RCC 7860 (cell line): ENCODE measurements around the gene MRFAP1L1.
"Not testable (repeated sequence)": the region's sequence is repeated elsewhere in the genome, so short reads cannot be mapped to it uniquely, and the experiment has no call there.

ENCODE experiments used
- DNase-seq: peaks from one replicate; pipeline ENCODE4 v3.0.0-alpha.2; 2015; ENCODE audit warnings: low spot score
- FAIRE-seq: peaks from 2 replicates; lab custom pipeline; 2012; peaks lifted over from hg19 to GRCh38; lab: Jason Lieb, UNC

MRFAP1L1 gene

DNA sequence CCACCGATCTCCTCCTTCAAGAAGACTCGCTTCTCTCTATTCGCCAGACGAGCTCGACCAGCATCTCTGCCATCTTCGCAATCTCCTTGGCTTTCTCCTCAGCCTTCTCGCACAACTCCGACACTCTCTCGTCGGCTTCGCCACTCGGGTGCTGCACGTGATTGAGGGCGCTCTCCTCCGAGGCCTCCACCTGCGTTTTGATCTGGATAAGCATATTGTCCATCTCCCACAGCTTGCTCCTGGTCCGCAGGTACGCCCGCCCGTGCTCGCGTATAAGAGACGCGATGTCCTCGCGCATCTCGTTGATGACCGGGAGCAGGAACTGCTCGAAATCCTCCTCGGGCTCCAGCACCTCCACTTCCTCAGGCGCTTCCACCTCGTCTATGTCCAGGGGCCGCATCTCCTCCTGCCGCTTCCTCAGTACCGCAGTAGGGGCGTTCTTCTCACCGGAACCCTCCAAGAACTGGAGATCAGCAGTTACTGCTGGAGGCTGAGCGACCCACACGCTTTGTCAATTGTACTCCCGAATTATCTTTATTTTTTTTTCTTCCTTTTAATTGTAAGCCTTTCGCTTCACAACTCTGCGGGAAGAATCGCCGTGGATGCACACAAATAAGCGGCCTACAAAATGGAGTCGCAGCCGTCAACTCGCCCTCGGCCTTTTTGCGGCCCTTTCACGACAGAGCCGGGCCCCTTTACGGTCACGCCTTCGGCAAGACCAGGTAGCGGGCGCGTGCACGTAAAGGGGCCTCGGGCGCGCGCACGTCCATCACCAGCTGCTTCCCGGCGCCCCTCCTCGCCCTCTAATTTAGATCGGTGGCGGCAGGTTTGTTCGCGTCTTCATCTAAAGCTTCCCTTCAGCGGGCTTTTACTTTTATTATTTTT, at the start of gene MRFAP1L1:
Gene MRFAP1L1 (minus strand): TSS at position 636 of the 885 bp plus-strand sequence. CDS start 236 bp downstream, at position 400.
- peak; percentile 60 for FAIRE-seq

GRCh38 chr4:6758728-6759127, 49.1 kb upstream of the MRFAP1L1 start:
- FAIRE-seq (no peak), DNase-seq (no peak)

More for the DNA sequence above, at the start of gene MRFAP1L1:
- DNase-seq: peak; percentile 86

GRCh38 chr4:6756345-6756744, 46.7 kb upstream of the MRFAP1L1 start:
- not testable (repeated sequence) for DNase-seq, FAIRE-seq

DNA sequence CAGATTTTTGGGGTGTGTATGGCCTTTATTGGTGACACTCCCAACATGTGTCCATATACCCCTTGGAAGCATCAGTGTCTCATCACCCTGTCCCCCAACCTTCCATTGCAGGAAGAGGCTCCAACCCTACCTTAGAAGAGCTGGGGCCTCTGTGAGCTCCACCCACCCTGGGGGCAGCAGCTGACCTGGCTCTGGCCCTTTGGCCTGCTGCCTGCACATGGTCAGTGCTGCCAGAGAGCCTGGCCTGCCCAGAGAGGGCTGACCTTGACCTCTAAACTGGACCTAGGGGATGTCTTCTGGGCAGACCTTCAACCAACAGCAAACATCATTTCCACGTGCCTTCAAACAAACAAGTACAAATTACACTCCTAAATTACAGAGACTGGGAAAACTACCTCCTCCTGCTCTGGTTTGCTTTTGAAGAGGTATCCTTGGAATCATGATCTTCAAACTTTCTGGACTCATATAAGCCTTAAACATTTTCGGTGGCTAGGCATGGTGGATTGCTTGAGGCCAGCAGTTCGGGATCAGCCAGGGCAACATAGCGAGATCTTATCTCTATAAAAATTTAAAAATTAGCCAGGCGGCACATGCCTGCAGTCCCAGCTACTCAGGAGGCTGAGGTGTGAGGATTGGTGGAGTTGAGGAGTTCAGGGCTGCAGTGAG, 45.6 kb upstream of the MRFAP1L1 start:
- DNase-seq (no peak), FAIRE-seq (no peak)

DNA sequence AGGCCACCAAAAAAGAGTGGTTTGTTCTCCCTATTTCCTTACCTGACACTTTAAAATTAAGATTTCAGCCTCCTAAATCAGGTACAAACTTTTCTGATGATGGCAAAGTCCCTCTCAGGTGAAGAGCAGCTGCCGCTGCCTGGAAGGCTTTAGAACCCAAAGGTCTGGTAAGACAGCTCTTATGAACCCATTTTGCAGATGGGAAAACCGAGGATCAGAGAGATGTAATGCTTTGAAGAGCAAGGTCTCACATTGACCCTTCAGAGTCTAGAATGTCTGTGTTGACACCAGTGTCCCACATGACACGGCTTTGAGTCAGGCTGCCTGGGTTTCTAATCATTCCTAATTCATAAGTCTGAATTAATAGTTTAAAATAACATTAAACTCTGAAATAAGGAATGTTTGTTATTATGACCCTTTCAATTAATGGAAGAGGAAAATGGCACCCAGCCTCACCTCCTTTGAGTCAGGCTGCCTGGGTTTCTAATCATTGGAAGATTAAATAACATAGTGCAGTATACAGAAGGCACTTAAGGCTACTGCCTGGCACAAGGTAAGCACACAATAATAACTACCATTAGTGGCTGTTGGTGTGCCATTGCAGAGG, 44.9 kb upstream of the MRFAP1L1 start:
- DNase-seq: no peak
- no peak for FAIRE-seq

DNA sequence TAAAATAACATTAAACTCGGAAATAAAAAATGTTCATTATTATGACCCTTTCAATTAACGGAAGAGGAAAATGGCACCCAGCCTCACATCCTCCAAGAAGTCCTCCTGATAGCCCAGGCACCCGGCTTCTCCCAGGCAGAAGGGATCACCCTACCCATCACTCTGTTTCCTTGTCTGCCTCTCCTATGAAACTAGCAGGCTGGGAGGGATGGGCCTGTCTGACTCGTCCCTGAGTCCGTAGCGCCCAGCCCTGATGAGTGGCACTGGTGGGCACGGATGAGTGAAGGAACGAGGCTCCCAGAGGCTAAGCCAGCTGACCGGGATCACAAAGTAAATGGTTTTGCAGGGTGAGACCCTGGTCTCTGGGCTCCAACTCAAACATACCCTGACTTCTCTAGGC, 44.2 kb upstream of the MRFAP1L1 start:
- FAIRE-seq (no peak), DNase-seq (no peak)

DNA sequence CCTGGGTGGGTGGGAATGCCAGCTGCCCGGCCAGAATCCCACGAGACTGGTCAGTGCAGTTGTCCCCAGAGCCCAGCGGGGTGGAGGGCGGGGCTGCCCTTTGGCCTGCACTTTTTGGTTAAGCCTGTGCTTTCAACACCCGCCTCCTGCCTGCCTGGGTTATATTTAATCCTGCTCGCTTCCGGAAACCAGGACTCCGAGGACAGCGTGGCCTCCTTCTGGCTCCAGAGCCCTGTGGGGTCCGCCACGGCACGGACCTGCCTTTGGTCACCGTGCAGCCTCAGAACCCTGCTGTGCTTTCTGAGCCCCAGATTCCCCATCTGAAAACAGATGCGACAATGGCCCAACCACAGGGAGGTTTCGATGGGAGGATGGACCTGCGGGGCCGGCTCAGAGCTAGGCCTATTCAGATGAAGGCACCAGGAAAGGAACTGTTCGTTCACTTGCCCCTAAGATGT, 43.5 kb upstream of the MRFAP1L1 start:
- FAIRE-seq (no peak), DNase-seq (no peak)

GRCh38 chr4:6752486-6752829, 42.8 kb upstream of the MRFAP1L1 start:
- no peak for FAIRE-seq
- DNase-seq: no peak

GRCh38 chr4:6751611-6752485, 42.2 kb upstream of the MRFAP1L1 start:
- DNase-seq (no peak), FAIRE-seq (no peak)

DNA sequence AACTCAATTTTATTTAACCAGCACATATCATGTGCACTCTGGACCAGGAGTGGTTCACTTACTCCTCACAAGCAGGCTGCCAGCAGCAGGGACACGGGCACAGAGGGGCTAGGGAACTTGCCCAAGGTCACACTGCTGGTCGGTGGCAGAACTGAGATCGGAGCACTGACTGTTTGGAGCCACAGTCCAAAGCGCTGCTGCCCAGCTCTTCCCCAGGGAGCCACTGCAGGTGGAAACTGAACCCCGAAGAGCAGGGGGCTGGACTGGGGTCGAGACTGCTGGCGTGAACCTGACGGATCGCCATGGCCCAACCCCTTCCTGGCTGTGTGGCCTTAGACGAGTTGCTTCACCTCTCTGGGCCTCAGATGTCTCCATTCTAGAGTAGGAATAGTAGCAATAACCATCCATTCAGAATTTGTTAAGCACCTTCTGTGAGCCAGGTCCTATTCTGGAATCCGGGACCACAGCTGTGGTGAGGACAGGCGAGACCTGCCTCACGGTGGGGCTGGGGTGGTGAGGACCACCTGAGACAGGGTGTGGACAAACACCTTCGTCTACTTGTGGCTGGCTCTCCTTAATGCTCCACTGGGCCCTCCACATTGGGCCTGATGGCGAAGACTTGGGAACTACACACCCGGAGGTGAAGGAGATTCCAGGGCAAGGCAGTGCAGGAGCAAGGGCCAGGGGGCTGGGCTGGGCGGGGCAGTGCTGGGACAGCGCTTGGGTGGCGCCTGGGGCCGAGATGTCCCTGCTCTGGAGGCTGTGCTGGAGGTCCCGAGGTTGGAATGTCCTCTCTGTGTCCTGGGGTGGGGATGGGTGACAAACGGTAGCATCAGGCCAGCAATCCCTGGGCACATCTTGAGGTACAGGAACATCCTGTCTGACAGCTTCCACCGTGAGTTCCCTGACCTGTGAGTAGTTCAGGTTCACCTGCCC, 40.9 kb upstream of the MRFAP1L1 start:
- FAIRE-seq (no peak), DNase-seq (no peak)

GRCh38 chr4:6749340-6750171, 39.9 kb upstream of the MRFAP1L1 start:
- FAIRE-seq (peak; percentile 89), DNase-seq (peak; percentile 90)

DNA sequence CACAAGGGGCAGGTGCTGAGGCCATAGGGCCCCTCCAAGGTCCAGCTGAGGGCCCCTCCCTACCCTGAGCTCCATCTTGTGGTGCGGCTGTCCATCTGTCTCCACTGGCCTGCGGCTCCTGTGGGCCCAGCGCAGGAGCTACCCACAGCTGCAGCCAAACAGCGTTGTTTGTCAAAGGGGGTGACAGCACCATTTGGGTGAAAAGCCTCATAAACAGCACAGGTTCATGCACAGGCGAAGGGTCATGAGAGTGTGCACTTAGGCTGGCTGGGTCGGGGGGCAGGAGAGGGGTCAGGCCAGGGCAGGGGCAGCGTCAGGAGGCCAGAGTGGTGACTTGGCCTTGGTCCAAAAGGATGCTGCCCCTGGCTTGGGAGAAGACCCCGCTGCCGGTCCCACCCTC, 38.6 kb upstream of the MRFAP1L1 start:
- no peak for DNase-seq
- no peak for FAIRE-seq

DNA sequence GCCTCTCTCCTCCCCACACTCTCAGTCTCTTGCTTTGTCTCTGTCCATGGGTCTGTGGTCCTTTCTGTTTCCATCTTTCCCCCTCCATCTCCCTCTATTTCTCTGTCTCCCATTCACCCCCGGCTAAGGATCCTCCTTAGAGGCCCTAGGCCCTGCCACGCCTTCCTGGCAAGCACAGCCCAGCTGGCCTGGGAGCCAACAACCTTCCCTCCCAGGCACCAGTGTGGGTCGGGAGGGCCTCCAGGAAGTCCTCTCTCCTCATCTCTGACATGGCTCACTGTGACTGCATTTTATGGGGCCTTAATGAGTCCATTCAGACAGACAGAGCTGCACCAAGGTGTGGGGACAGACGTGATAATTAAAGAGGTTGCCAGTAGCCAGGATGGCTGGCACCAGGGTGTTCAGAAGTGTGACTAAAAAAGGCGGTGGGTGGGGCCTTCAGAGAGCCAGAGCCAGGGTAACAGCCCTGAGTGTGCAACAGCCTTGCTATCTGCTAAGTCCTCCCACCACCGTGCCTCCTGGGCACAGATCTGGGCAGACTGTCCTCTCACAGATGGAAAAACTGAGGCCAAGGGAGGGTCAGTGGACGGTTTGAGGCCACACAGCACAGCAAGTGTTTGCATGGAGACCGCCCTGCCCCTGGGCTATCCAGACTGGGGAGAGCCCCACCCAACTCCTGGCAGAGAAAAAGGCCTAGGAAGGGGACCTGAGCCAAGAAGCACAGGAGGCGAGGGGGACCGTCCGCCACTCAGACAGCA, 37.8 kb upstream of the MRFAP1L1 start:
- no peak for FAIRE-seq
- no peak for DNase-seq

- no peak for DNase-seq
- FAIRE-seq: no peak
Observed at GRCh38 chr4:6746721-6747293, 37.1 kb upstream of the MRFAP1L1 start.

DNA sequence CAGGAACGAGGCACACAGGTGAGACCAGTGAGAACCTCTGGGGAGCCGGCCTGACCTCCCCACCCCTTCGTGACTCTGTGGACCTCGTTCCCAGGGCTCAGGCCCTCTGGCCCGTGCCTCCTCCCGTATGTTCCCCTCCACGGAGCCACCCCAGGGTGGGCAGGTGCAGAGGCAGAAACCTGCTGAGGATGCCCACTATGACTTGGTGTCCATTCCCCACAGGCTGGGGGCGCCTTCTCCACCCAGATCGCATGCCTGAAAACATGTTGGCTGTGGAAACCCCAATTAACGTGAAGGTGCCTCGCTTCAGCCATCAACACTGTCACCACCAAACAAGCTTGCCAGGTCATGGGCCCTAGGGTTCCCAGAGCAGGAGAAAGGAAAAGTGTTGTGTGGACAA, 33.3 kb upstream of the MRFAP1L1 start:
- DNase-seq (no peak), FAIRE-seq (no peak)

- FAIRE-seq (no peak), DNase-seq (no peak)
Observed at GRCh38 chr4:6742507-6742906, 32.8 kb upstream of the MRFAP1L1 start.

DNA sequence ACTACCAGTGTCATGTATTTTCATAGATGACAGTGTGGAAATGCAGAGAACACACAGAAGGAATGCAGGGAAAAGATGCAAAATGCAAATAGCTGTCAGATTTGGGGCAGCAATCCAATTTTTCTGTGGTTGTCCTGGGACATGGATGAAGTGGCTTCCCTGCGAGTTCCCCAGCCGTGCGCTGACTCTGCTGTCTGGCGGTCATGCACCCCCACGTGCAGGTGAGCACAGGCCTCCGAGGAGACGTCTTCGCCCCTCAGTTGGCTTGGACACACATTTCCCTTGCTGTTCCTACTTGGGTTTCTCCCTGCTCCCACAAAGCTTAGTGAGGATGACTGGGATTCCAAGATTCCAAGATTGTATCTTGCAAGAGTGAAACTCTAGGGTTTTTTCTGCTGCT, 30.7 kb upstream of the MRFAP1L1 start:
- FAIRE-seq: no peak

GRCh38 chr4:6739920-6740319, 30.3 kb upstream of the MRFAP1L1 start:
- FAIRE-seq (no peak), DNase-seq (no peak)

More for the DNA sequence above, 30.7 kb upstream of the MRFAP1L1 start:
- no peak for DNase-seq
